ENCODE data around the gene TRIM44. TPM values are rescaled to one million over a fixed set of nuclear protein-coding genes. Genes with fewer than 3 reads are reported as not detected.

The TRIM44 gene
- total and polyA plus RNA-seq, 8 donors, result 57.6 to 72.1 (median 65.2) TPM

- ATAC-seq, result no peak
- Histone ChIP-seq H3K27ac (no peak overlapping the region), H3K27me3 (no peaks in the 10 kb centered on the region), H3K4me3 (no peak overlapping the region), H3K4me1 (no peaks in the 10 kb centered on the region), H3K9me3 (no peaks in the 10 kb centered on the region), H3K36me3 (peaks cover 0 to 29% of the 10 kb centered on the region in 2 donors)
- no peak for DNase-seq
- intact Hi-C loops (cut with DNase I), result no loop called here
- no peak for TF ChIP-seq CTCF (IDR thresholded peaks at IDR 0.05)
Measured at GRCh38 chr11:35736952-35737351, 74.4 kb downstream of the TRIM44 start.

GRCh38 chr11:35740061-35740799 is 77.7 kb downstream of the TRIM44 start:
- intact Hi-C loops (cut with DNase I), result no loop called here
- Histone ChIP-seq H3K4me1 (no peaks in the 10 kb centered on the region), H3K9me3 (no peaks in the 10 kb centered on the region), H3K36me3 (peaks cover 0 to 29% of the 10 kb centered on the region in 2 donors), H3K4me3 (no peak overlapping the region), H3K27ac (no peak overlapping the region), H3K27me3 (no peaks in the 10 kb centered on the region)
- ATAC-seq (no peak), DNase-seq (no peak)
- no peak for TF ChIP-seq CTCF (IDR thresholded peaks at IDR 0.05)

GRCh38 chr11:35742707-35743454 is 80.3 kb downstream of the TRIM44 start:
- TF ChIP-seq CTCF (IDR thresholded peaks at IDR 0.05), result no peak
- no peak for DNase-seq
- ATAC-seq, result no peak
- Histone ChIP-seq H3K36me3 (peaks cover 0 to 14% of the 10 kb centered on the region in 2 donors), H3K4me1 (no peaks in the 10 kb centered on the region), H3K4me3 (no peak overlapping the region), H3K27ac (no peak overlapping the region), H3K27me3 (no peaks in the 10 kb centered on the region), H3K9me3 (no peaks in the 10 kb centered on the region)
- intact Hi-C loops (cut with DNase I), result no loop called here

GRCh38 chr11:35746356-35747153 is 84.0 kb downstream of the TRIM44 start:
- Histone ChIP-seq H3K4me3 (no peak overlapping the region), H3K27me3 (no peaks in the 10 kb centered on the region), H3K36me3 (no peaks in the 10 kb centered on the region), H3K9me3 (no peaks in the 10 kb centered on the region), H3K4me1 (no peaks in the 10 kb centered on the region), H3K27ac (no peak overlapping the region)
- no peak for DNase-seq
- intact Hi-C loops (cut with DNase I), result no loop called here
- ATAC-seq, result no peak
- TF ChIP-seq CTCF (IDR thresholded peaks at IDR 0.05), result no peak

GRCh38 chr11:35747668-35748067 is 85.1 kb downstream of the TRIM44 start:
- H3K9me3 ChIP-seq, result no peaks in the 10 kb centered on the region
- no peak for DNase-seq
- no peaks in the 10 kb centered on the region for H3K36me3 ChIP-seq
- intact Hi-C loops (cut with DNase I), result no loop called here
- H3K27ac ChIP-seq, result no peak overlapping the region
- TF ChIP-seq CTCF (IDR thresholded peaks at IDR 0.05), result no peak
- H3K4me3 ChIP-seq, result no peak overlapping the region
- no peaks in the 10 kb centered on the region for H3K27me3 ChIP-seq
- no peak for ATAC-seq
- no peaks in the 10 kb centered on the region for H3K4me1 ChIP-seq
